Activated CD8-positive, alpha-beta memory T cell treated with anti-CD3 and anti-CD28 coated beads, Interleukin-2, amount 50 U/mL, for 24 hours (primary cell): Measurements from ENCODE around the gene SEMA3D.
"Not testable (repeated sequence)": the region's sequence is repeated elsewhere in the genome, so short reads cannot be mapped to it uniquely, and the experiment has no call there.

Experiments used
- DNase-seq: peaks from one replicate; pipeline ENCODE4 v3.0.0-alpha.2; 2020; ENCODE audit errors: extremely low read depth

SEMA3D gene

DNA sequence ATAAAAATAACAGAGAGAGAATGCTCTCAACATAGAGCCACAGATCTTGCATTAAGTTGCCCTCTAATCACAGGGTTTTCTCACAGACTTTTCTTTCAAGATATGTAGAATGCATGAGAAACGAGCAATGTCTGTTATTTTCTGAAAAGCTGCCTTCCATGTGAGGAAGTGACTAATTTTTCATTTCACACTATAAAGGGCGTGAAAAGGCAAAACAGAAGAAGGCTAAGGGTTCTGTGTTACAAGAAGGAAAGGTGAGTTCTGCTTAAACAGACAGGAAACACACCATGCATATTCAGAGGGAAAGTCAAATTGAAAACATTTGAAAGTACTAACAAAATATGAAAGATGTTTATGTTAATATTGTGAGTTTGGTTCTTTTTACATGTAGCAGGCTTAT lies 189.2 kb downstream of the SEMA3D start:
- no peak for DNase-seq

DNA sequence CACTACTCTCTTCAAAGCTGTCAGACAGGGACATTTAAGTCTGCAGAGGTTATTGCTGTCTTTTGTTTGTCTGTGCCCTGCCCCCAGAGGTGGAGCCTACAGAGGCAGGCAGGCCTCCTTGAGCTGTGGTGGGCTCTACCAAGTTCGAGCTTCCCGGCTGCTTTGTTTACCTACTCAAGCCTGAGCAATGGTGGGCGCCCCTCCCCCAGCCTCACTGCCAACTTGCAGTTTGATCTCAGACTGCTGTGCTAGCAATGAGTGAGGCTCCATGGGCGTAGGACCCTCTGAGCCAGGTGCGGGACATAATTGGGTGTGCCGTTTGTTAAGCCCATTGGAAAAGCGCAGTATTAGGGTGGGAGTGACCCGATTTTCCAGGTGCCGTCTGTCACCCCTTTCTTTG lies 193.9 kb downstream of the SEMA3D start:
- DNase-seq = not testable (repeated sequence)

DNA sequence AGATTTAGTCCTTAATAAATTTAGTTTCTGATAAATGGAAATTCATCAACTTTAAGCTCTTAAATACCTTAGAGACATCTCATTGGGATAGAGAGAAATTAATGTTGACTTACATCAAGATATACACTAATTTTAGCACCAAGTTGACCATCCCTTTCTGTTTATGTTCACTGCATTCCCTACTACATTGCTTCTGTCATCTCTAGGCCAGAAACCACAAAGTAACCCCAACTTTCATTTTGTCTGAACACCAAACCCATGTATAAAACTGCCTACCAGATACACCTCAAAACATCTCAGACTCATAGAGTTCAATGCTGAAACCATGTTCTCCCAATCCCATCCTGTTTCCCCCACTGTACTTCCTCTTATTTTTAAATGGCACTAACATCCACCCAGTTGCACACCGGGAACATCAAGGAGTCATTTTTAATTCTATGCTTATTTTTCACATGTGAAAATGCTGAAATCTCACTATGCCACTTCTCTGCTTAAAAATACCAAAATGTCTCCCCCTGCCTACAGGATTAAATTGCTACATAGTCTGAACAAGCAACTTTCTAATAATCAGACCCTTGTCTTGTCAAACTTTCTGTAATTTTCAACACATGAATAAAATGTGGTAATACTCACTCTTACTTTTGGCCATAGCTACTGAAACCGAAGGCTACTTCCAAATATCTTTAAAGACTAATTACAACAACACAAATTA lies 201.6 kb downstream of the SEMA3D start:
- DNase-seq = no peak

DNA sequence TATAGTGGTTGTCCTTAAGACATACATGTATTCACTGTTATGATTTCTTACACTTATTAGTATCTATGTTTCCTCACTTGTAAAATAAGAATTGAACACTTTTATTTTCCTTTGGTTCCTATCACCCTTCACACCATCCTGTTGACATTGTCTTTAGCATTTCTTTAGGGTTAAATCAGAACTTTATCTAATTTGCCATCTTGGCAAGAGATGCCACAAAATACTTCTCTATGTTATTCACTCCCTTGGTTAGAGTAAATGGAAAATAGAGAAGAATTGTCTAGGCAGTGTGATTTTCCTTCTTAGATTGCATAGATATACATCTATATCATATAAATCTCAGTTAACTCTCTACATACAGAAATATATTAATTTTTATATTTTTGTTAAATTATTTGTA lies 204.7 kb downstream of the SEMA3D start:
- DNase-seq = no peak

DNA sequence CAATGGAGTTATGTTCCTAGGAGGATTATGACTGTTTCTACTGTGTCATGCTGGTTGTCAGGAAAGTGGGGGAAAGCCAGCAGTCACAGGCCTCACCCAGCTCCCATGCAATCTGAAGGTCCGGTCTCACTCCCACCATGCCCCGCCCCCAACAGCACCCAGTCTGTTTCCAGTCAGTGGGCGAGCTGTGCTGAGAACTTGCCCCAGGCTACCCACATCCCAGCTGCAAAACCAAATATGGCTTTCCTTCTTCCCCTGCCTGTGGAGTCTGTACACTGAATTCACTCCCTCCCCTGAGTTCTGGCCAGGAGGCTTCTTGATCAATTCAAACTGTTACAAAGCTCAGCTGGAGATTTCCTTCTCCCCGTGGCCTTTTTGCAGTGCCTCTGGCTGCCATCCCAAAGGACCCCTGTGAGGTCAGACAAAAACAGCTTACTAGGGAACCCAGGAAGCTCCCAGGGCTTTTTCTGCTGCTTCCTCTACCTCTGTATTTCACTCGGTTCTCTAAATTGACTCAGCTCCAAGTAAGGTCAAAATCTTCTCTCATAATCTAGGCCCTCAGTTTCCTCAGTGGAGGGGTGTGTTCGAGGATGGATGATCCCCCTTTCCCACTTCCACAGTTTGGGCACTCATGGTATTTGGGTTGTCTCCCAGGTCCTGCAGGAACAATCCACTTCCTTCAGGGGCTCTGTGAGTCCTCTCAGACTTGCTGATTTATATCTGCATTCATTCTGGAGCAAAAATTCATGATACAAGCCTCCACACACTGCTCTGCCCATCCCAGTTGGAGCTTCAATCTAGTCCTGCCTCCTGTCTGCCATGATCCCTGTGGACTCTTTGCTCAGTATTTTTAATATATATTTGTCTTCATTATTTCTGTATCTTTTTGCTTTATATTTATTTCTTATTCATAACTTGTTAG lies 205.5 kb downstream of the SEMA3D start:
- DNase-seq = no peak

DNA sequence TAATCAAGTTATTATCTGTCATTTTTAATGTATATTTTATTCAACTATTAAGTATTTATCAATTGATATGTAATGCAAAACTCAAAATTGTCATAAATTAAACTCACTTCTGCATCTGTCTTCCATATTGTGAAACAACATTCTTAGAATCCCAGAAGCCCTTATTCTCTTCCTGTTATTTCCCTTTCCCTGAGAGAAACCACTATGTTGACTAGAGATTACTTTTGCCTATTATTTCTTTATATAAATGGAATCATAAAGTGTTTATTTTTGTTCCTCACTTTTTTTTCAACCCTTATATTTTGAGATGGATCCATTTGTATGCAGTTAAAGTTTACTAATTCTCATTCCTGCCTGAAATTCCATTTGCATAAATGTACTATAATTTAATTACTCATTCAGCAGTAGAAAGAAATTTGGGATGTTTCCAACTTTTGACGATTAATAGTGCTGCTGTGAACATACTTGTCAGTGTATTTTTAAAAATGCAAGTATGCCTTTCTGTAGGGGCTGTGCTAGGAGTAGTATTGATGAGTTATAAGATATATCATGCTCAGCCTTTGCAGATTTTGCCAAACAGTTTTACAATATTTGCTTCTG lies 211.2 kb downstream of the SEMA3D start:
- no peak for DNase-seq

DNA sequence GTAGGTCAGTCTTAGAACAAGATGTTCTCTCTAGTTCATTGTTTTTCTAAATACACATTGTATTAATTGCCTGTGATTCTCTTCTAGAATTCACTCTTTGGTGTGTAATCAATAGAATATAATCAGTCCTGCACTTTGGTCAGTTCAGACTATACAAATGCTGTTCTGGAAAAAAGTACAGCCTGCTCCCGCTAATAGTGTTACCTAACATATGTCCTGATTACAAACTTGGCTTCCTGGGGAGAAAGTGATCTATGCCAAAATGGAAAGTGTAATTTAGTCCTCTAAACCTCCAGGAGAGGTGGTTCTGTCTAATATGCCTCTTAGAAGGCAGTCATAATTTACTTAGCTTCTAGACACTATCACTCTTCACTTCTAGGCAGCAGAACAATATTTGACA lies 215.5 kb downstream of the SEMA3D start:
- DNase-seq = no peak

DNA sequence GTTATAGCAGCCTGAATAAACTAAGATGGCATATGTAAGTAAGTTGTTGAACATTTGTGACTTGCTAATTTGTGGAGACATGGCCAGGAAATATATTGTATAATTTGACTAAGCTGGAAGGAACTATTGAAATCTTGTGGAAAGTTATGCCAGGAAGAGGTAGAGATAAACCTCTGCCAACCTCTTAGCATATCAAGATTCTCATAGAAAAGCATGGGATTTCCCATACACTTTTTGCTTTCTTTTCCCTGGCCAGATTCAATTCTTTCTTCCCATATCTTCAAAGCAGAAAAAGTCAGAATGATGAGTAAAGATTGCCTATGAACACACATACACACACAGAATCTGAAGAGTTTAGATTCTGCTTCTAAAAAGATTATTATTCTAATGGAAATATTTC lies 216.2 kb downstream of the SEMA3D start:
- no peak for DNase-seq

DNA sequence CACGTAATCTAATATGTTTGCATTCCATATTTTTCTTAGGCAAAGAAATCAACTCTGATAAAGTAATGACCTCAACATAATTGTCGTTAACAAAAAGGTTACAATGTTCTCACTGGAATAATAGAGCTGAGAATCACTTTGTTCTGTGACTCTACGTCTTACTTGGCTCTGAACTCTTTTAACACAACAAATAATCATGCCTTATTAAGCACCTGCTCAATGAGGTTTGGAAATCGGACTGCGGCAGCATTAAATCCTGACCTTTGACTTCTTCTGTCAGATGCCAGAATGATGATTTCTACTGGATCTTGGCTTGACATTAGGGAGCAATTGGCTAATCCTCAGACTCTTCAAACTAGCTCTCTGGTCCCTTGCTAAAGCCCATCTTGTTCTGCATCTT lies 233.6 kb downstream of the SEMA3D start:
- DNase-seq = no peak

DNA sequence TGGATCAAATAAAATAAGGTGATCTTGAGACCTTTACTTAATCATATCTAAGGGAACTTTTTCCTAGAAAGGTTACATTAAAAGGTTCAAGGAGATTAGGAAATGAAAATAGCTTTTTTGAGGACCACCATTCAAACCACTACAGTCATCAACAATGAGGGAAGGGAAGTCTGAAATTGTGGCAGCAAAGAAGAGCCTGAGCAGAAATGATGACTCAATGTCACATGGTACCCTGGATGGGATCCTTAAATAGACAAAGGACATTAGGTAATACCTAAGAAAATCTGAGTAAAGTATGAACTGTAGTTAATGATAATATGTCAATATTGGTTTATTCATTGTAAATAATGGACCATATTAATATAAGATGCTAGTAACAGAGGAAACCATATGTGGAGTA lies 236.0 kb downstream of the SEMA3D start:
- DNase-seq = no peak

DNA sequence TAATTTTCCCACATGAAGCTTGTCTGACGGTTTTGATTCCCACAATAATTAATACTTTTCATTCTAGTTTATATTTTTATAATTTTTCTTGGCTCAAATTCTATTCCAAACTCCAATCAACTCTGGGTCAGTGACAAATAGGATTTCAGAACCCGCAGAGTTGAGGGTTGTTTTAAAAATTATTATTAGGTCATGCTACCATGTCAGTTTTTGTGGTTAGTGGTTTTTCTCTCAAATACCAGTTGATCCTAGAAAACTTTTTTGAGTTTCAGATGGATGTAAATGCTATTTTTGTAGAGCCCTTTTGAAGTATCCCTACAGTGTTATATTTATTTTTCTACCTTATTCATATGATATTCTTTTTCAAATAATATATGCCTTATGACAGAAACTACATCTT lies 237.4 kb downstream of the SEMA3D start:
- DNase-seq = no peak

DNA sequence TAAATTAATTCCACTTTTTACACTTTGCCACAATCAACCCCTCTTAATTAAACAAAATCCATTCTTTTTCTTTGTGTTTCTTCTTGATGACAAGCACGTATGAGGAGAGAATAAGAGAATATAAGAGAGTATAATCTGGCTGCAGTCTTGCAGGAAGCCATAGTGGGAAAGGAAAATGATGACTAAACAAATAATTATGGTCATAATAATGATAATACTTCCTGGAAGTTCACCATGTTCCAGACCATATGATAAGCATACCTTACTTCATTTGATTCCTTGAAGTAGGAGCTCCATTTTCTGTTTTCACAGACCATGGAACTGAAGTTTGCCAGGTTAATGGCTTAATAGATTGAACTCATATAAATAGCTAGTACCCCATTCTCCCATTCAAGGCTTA lies 237.8 kb downstream of the SEMA3D start:
- no peak for DNase-seq

DNA sequence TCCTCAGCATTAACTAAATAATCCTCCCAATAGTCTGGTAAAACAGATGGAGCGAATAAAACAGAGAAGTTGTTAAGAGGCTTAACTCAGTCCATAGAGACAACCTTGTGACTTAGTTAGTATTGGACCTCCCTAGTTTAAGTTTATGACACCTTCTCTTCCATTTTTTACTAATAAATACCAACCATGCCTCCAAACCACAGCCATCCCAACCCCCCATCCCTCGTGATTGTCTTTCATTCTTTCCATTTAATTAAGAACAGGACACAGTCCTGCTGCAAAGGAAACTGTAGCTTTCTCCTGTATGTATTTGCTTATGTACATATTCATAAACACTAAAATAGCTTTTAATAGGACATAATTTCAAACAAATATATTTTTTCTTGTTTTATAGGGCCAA lies 238.2 kb downstream of the SEMA3D start:
- DNase-seq = no peak

DNA sequence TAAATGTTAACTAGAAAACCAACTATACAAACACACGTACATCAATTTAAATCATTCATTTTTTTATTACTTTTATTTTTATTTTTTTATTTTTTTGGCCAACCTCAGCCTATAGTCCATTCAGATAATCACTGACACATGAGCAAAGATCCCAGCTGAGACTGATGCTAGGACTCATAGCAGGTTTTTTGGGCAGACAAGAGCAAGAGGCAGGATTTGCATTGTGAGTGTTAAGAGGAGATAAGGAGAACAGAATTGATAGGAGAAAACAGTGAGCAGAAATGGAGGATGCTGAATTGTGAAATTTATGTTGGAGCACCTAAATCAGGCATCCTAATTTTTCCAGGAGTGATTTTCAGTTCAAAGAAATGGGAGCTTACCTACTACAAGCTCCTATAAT lies 240.3 kb downstream of the SEMA3D start:
- no peak for DNase-seq
